Activated T-cell treated with anti-CD3 and anti-CD28 coated beads for 24 hours (primary cell): ENCODE results near the gene POLR3F.
"Not testable (repeated sequence)": the region's sequence is repeated elsewhere in the genome, so short reads cannot be mapped to it uniquely, and the experiment has no call there.

Source experiments
- DNase-seq: peaks from one replicate; pipeline ENCODE4 v3.0.0-alpha.2; 2020; ENCODE audit warnings: low read depth

The POLR3F gene

GRCh38 chr20:18504479-18505060 is 37.4 kb downstream of the POLR3F start:
- DNase-seq: no peak

DNA sequence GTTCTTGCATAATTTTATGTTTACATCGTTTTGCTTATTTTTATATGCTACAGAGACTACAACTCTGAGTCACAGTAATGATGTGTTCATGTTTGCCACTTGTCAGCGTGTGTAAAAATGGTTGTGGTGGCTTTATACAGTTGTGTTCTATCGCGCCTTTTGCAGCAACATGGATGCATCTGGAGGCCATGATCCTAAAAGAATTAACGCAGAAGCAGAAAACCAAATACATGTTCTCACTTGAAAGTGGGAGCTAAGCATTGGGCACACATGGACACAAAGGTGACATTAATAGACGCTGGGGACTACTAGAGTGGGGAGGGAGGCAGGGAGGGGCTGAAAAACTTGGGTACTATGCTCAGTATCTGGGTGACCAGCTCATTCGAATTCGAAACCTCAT is 39.6 kb downstream of the POLR3F start:
- no peak for DNase-seq

- peak; percentile 96 for DNase-seq
Observed at GRCh38 chr20:18507218-18508191, 40.3 kb downstream of the POLR3F start, which contains the start of gene SEC23B. SEC23B (plus strand) TSS chr20:18507940; CDS start chr20:18510836, 2,896 bp downstream.

- DNase-seq: no peak
Observed at GRCh38 chr20:18511571-18511970, 44.4 kb downstream of the POLR3F start.

GRCh38 chr20:18513208-18513607 is 46.0 kb downstream of the POLR3F start:
- DNase-seq: no peak

GRCh38 chr20:18514127-18514526 is 46.9 kb downstream of the POLR3F start:
- DNase-seq: no peak

GRCh38 chr20:18515973-18516372 is 48.8 kb downstream of the POLR3F start:
- DNase-seq: no peak

DNA sequence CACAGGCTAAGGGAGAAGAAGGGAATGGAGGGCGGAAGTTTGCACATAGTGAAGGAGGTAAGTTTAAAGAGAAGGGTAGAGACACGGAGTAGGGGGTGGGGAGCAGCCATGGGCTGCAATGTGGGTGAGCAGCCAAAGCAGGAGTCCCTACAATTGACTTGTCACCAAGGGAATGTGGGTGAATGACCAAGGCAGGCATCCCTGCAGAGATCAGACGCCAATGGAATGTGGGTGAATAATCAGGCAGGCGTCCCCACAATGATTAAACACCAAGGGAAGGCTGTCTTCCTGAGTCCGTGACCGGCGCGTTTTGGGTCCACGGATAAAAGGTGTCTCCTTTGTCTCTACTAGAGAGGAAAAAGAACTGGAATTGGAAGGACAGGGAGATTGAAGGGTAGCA is 54.9 kb downstream of the POLR3F start:
- not testable (repeated sequence) for DNase-seq

- DNase-seq: no peak
Observed at GRCh38 chr20:18523066-18523465, 55.9 kb downstream of the POLR3F start.

- no peak for DNase-seq
Observed at GRCh38 chr20:18524646-18525045, 57.5 kb downstream of the POLR3F start.

- DNase-seq: not testable (repeated sequence)
Observed at GRCh38 chr20:18526761-18527160, 59.6 kb downstream of the POLR3F start.

DNA sequence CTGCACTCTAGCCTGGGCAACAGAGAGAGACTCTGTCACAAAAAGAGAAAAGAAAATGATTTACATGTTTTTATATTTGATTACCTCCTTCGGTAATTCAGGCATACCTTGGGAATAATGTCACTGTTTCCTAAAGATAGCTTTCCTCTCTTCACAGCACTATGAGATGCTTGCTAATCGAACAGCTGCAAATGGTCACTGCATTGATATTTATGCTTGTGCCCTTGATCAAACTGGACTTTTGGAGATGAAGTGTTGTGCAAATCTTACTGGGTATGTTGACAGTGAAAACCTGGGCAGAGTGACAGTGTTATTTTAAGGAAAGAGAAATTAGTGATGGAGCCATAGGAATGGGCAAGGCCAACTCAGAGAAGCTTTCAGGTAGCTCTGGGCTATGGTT is 60.1 kb downstream of the POLR3F start:
- no peak for DNase-seq

- no peak for DNase-seq
Observed at GRCh38 chr20:18527836-18528235, 60.6 kb downstream of the POLR3F start.

DNA sequence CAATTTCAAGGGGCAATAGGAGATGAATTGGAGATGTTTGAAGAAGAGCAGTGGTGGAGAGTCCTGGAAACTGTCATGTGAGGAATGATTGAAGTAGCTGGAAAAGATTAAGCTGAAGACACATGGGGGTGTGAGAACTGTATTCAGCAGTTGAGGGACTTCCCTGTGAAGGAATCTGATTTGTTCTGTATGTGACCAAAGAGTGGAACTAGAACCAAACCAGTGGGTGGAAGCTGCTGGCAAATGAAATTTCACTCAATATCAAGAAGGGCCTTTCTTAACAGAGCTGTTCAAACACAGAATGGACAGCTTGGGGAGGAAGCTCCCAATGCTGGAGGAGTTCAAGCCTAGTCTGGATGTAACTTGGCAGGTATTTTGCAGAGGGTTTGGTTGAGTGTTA is 61.9 kb downstream of the POLR3F start:
- no peak for DNase-seq

- DNase-seq: no peak
Observed at GRCh38 chr20:18532626-18533025, 65.4 kb downstream of the POLR3F start.

GRCh38 chr20:18533491-18533890 is 66.3 kb downstream of the POLR3F start:
- DNase-seq: no peak

DNA sequence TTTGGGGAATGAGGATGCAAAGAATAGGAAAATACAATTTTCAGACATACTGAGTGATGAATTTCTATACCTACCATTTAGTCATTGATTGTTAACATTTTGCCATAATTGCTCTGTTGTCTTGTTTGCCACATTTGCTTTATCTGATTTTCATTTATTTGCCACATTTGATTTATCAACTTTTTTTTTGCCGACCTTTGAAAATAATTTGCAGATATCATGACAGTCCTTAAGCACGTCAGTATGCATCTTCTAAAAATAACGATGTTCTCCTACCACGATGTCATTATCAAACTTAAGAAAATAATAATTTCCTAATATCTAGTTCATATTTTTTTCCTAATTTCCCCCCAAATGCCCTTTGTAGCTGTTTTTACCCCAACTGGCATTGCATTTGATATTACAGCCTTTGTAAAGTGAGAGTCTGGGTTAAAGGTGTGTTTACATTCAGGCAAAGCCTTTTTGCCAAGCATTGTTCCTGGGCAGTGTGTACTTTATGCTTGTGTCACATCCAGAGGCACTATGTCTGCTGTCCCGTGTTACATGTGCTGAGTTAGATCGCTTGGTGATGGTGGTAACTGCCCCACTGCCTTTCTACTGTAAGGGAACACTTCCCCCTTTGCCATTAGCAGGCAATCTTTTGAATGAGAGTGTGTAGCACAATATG is 66.9 kb downstream of the POLR3F start:
- no peak for DNase-seq
